H9 (cell line): ENCODE data around the gene NDC1. TPM values are rescaled to one million over a fixed set of nuclear protein-coding genes. Genes with fewer than 3 reads are reported as not detected.

Experiments
- DNase-seq: peaks from one replicate; pipeline ENCODE4 v3.0.0-alpha.2; 2017
- H2AFZ ChIP-seq: one replicate; pipeline ENCODE4 v1.6.1; 2013; ENCODE audit warnings: mild to moderate bottlenecking, low read length, control low read depth, moderate library complexity
- H2AK5ac ChIP-seq: 2 replicates; pipeline ENCODE4 v1.6.1; 2013; ENCODE audit warnings: low read length, control low read depth, mixed read lengths; ENCODE audit not compliant: insufficient read length
- H2BK120ac ChIP-seq: one replicate; pipeline ENCODE4 v1.6.1; 2013; ENCODE audit warnings: low read depth, mild to moderate bottlenecking, low read length, control low read depth, inconsistent platforms; ENCODE audit not compliant: poor library complexity, severe bottlenecking
- H2BK12ac ChIP-seq: 2 replicates; pipeline ENCODE4 v1.6.1; 2013; ENCODE audit warnings: low read length, control low read depth, mixed read lengths, low read depth; ENCODE audit not compliant: insufficient read length
- H2BK15ac ChIP-seq: 2 replicates; pipeline ENCODE4 v1.6.1; 2013; ENCODE audit warnings: low read depth, low read length, control low read depth
- H2BK20ac ChIP-seq: one replicate; pipeline ENCODE4 v1.6.1; 2013; ENCODE audit warnings: low read depth, mild to moderate bottlenecking, low read length, control low read depth, inconsistent platforms; ENCODE audit not compliant: poor library complexity, severe bottlenecking
- H2BK5ac ChIP-seq: 2 replicates; pipeline ENCODE4 v1.6.1; 2013; ENCODE audit warnings: low read length, control low read depth, mixed read lengths; ENCODE audit not compliant: insufficient read length
- H3K14ac ChIP-seq: 2 replicates; pipeline ENCODE4 v1.6.1; 2013; ENCODE audit warnings: low read length, control low read depth; ENCODE audit not compliant: insufficient read depth
- H3K18ac ChIP-seq: 2 replicates; pipeline ENCODE4 v1.6.1; 2013; ENCODE audit warnings: low read depth, mild to moderate bottlenecking, mixed read lengths, low read length, control low read depth; ENCODE audit not compliant: insufficient read length
- H3K23ac ChIP-seq: 2 replicates; pipeline ENCODE4 v1.6.1; 2013; ENCODE audit warnings: low read length, control low read depth, mixed read lengths, low read depth; ENCODE audit not compliant: insufficient read length
- H3K23me2 ChIP-seq: 2 replicates; pipeline ENCODE4 v1.6.1; 2013; ENCODE audit warnings: low read depth, mild to moderate bottlenecking, mixed read lengths, low read length, control low read depth; ENCODE audit not compliant: insufficient read length, poor library complexity, severe bottlenecking
- H3K27ac ChIP-seq: 2 replicates; pipeline ENCODE4 v1.5.1; 2013; ENCODE audit warnings: low read length, control low read depth, mixed read lengths, low read depth; ENCODE audit not compliant: insufficient read length
- H3K27me3 ChIP-seq: 2 replicates; pipeline ENCODE4 v1.6.1; 2013; ENCODE audit warnings: low read length, control low read depth, inconsistent platforms; ENCODE audit not compliant: insufficient read depth
- H3K4ac ChIP-seq: 2 replicates; pipeline ENCODE4 v1.6.1; 2013; ENCODE audit warnings: low read depth, mild to moderate bottlenecking, control low read depth, inconsistent platforms, low read length, moderate library complexity
- H3K4me1 ChIP-seq: 2 replicates; pipeline ENCODE4 v1.6.1; 2013; ENCODE audit warnings: low read length, control low read depth, inconsistent platforms; ENCODE audit not compliant: insufficient read depth
- H3K4me2 ChIP-seq: 2 replicates; pipeline ENCODE4 v1.6.1; 2013; ENCODE audit warnings: low read length, control low read depth, mixed read lengths; ENCODE audit not compliant: insufficient read length, insufficient read depth
- H3K56ac ChIP-seq: 2 replicates; pipeline ENCODE4 v1.6.1; 2013; ENCODE audit warnings: low read depth, mild to moderate bottlenecking, mixed read lengths, low read length, control low read depth; ENCODE audit not compliant: insufficient read length
- H3K79me1 ChIP-seq: 2 replicates; pipeline ENCODE4 v1.6.1; 2013; ENCODE audit warnings: low read depth, mild to moderate bottlenecking, moderate library complexity, low read length, control low read depth, inconsistent platforms; ENCODE audit not compliant: insufficient read depth, poor library complexity, severe bottlenecking
- H3K79me2 ChIP-seq: 2 replicates; pipeline ENCODE4 v1.6.1; 2013; ENCODE audit warnings: low read length, control low read depth, inconsistent platforms; ENCODE audit not compliant: insufficient read depth
- H3K9ac ChIP-seq: 2 replicates; pipeline ENCODE4 v1.6.1; 2013; ENCODE audit warnings: low read length, control low read depth, mixed read lengths; ENCODE audit not compliant: insufficient read length; ENCODE audit errors: extremely low read depth
- H3K9me3 ChIP-seq: one replicate; pipeline ENCODE4 v1.6.1; 2013; ENCODE audit warnings: low read depth, low read length, inconsistent platforms; ENCODE audit not compliant: control insufficient read depth
- H3T11ph ChIP-seq: one replicate; pipeline ENCODE4 v1.6.1; 2013; ENCODE audit warnings: mild to moderate bottlenecking, low read length, control low read depth, inconsistent platforms
- H4K20me1 ChIP-seq: one replicate; pipeline ENCODE4 v1.6.1; 2013; ENCODE audit not compliant: control insufficient read depth, insufficient read length, insufficient read depth
- H4K5ac ChIP-seq: 2 replicates; pipeline ENCODE4 v1.6.1; 2013; ENCODE audit warnings: low read depth, mild to moderate bottlenecking, mixed read lengths, low read length, control low read depth; ENCODE audit not compliant: insufficient read length
- H4K8ac ChIP-seq: replicated peaks from 2 replicates; pipeline ENCODE4 v1.6.1; 2013; ENCODE audit warnings: low read length, control low read depth, mixed read lengths, low read depth; ENCODE audit not compliant: insufficient read length
- H4K91ac ChIP-seq: 2 replicates; pipeline ENCODE4 v1.6.1; 2013; ENCODE audit warnings: low read depth, mild to moderate bottlenecking, moderate library complexity, mixed read lengths, low read length, control low read depth; ENCODE audit not compliant: insufficient read length
- H3K27ac Mint-ChIP-seq, 3 experiments: 2 replicates in 2 of 3; 3 replicates in 1 of 3; pipeline ENCODE4 v1.8.0; 2020 to 2021; ENCODE audit warnings: mixed read lengths in 3 of 3, mild to moderate bottlenecking in 1 of 3, moderate library complexity in 1 of 3
- H3K27me3 Mint-ChIP-seq: 2 replicates; pipeline ENCODE4 v1.8.0; 2021; ENCODE audit warnings: low read depth, mild to moderate bottlenecking, moderate library complexity, mixed read lengths
- H3K36me3 Mint-ChIP-seq, 3 experiments: 2 replicates in 2 of 3; 3 replicates in 1 of 3; pipeline ENCODE4 v1.8.0; 2020 to 2021; ENCODE audit warnings: low read depth in 3 of 3, mixed read lengths in 3 of 3; ENCODE audit not compliant: insufficient read depth in 1 of 3
- H3K4me1 Mint-ChIP-seq, 2 experiments: 2 replicates each; pipeline ENCODE4 v1.8.0; 2020; ENCODE audit warnings: mixed read lengths in 2 of 2
- H3K4me3 Mint-ChIP-seq, 2 experiments: 2 replicates in 1 of 2; 3 replicates in 1 of 2; pipeline ENCODE4 v1.8.0; 2020 to 2021; ENCODE audit warnings: mild to moderate bottlenecking in 2 of 2, mixed read lengths in 2 of 2, moderate library complexity in 1 of 2
- H3K9me3 Mint-ChIP-seq, 2 experiments: 2 replicates in 1 of 2; 3 replicates in 1 of 2; pipeline ENCODE4 v1.8.0; 2020; ENCODE audit warnings: mild to moderate bottlenecking in 2 of 2, mixed read lengths in 2 of 2, moderate library complexity in 1 of 2
- CTCF ChIP-seq: fragments of 200-600 bp; sonication (generic); conservative IDR thresholded peaks from 3 replicates; pipeline ENCODE4 v1.8.0; 2021; ENCODE audit warnings: antibody characterized with exemption, mild to moderate bottlenecking
- WGBS: extraction: QIAGEN DNeasy Blood & Tissue Kit; methylation state at CpG from one replicate; pipeline ENCODE4 v1.1.7; 2013; ENCODE audit warnings: missing lambda C conversion rate, low lambda C conversion rate, mixed read lengths; ENCODE audit not compliant: insufficient read length; ENCODE audit errors: extremely low coverage; 5-methylcytosine and 5-hydroxymethylcytosine counted together
- total RNA-seq: library from RNA; stranded (reverse); gene quantifications from 2 replicates; pipeline ENCODE4 v1.2.1, GENCODE V29; 2021

NDC1 gene
- total RNA-seq, 1 experiment from 2014 or later, result 49.3 TPM

GRCh38 chr1:53810007-53810406, 28.1 kb downstream of the NDC1 start:
- no peak for TF ChIP-seq CTCF

More at GRCh38 chr1:53810007-53810406, 28.1 kb downstream of the NDC1 start:
- H3K9me3 ChIP-seq, result no peaks in the 10 kb centered on the region
- Mint-ChIP-seq H3K27ac (no peak overlapping the region), H3K36me3 (peaks cover 48 to 72% (median 66%) of the 10 kb centered on the region in 3 experiments), H3K27me3 (no peaks in the 10 kb centered on the region), H3K4me3 (no peak overlapping the region), H3K4me1 (peaks cover 14 to 22% of the 10 kb centered on the region in 2 experiments), H3K9me3 (no peaks in the 10 kb centered on the region)
- no peak overlapping the region for H2BK120ac ChIP-seq
- no peaks in the 10 kb centered on the region for H3K79me1 ChIP-seq
- no peaks in the 10 kb centered on the region for H4K20me1 ChIP-seq
- H3K23me2 ChIP-seq, result no peaks in the 10 kb centered on the region
- no peak overlapping the region for H3K4me2 ChIP-seq
- no peak overlapping the region for H2BK20ac ChIP-seq
- H2AK5ac ChIP-seq, result no peak overlapping the region
- no peak overlapping the region for H2AFZ ChIP-seq
- H2BK15ac ChIP-seq, result no peak overlapping the region
- no peak overlapping the region for H4K91ac ChIP-seq
- no peak overlapping the region for H4K8ac ChIP-seq
- H3T11ph ChIP-seq, result no peak overlapping the region
- H3K27ac ChIP-seq, result no peak overlapping the region
- no peak overlapping the region for H2BK5ac ChIP-seq
- no CpG with 5 or more reads among the region's 5 CpGs for WGBS
- no peaks in the 10 kb centered on the region for H3K79me2 ChIP-seq
- H3K27me3 ChIP-seq, result no peaks in the 10 kb centered on the region
- H3K4me1 ChIP-seq, result no peaks in the 10 kb centered on the region
- no peak overlapping the region for H3K9ac ChIP-seq
- H2BK12ac ChIP-seq, result no peak overlapping the region
- no peak overlapping the region for H3K23ac ChIP-seq
- no peak overlapping the region for H3K18ac ChIP-seq
- no peak overlapping the region for H3K4ac ChIP-seq
- H3K14ac ChIP-seq, result no peak overlapping the region
- DNase-seq, result no peak
- H4K5ac ChIP-seq, result no peak overlapping the region
- H3K56ac ChIP-seq, result no peak overlapping the region
